Measurements from ENCODE around the gene PAIP2.

- TF ChIP-seq CTCF (conservative IDR thresholded peaks at IDR 0.05; ENCODE audit: low read depth, low read length), result no peak
- TF ChIP-seq POLR2A (IDR thresholded peaks at IDR 0.05; ENCODE audit: low read depth, low read length), result no peak
- TF ChIP-seq USF2 (IDR thresholded peaks at IDR 0.05; ENCODE audit: low read depth, low read length), result no peak
- no peak for TF ChIP-seq MXI1 (IDR thresholded peaks at IDR 0.05; ENCODE audit: borderline replicate concordance, low read depth, low read length)
- TF ChIP-seq MAFK (IDR thresholded peaks at IDR 0.05; ENCODE audit: low read depth, low read length), result no peak
- TF ChIP-seq CEBPB (IDR thresholded peaks at IDR 0.05; ENCODE audit: low read depth, low read length), result no peak
- TF ChIP-seq FOS (IDR thresholded peaks at IDR 0.05; ENCODE audit: low read depth, low read length), result no peak
- TF ChIP-seq RFX5 (IDR thresholded peaks at IDR 0.05; ENCODE audit: low read depth, low read length), result no peak
- no peak for TF ChIP-seq CHD1 (IDR thresholded peaks at IDR 0.05; ENCODE audit: low read depth, low read length)
- TF ChIP-seq SMC3 (IDR thresholded peaks at IDR 0.05; ENCODE audit: low read depth, low read length), result no peak
- TF ChIP-seq RAD21 (IDR thresholded peaks at IDR 0.05; ENCODE audit: low read length), result no peak
- no peak for TF ChIP-seq RCOR1 (IDR thresholded peaks at IDR 0.05; ENCODE audit: insufficient replicate concordance, low read length)
- no peak for TF ChIP-seq NFE2L2 (IDR thresholded peaks at IDR 0.05; ENCODE audit: low read depth, low read length)
These were observed 43.0 kb downstream of the PAIP2 start for GRCh38 chr5:139384591-139385051.

Measured in IMR-90 (cell line).